ENCODE measurements around the gene TMEM214.

Gene TMEM214

DNA sequence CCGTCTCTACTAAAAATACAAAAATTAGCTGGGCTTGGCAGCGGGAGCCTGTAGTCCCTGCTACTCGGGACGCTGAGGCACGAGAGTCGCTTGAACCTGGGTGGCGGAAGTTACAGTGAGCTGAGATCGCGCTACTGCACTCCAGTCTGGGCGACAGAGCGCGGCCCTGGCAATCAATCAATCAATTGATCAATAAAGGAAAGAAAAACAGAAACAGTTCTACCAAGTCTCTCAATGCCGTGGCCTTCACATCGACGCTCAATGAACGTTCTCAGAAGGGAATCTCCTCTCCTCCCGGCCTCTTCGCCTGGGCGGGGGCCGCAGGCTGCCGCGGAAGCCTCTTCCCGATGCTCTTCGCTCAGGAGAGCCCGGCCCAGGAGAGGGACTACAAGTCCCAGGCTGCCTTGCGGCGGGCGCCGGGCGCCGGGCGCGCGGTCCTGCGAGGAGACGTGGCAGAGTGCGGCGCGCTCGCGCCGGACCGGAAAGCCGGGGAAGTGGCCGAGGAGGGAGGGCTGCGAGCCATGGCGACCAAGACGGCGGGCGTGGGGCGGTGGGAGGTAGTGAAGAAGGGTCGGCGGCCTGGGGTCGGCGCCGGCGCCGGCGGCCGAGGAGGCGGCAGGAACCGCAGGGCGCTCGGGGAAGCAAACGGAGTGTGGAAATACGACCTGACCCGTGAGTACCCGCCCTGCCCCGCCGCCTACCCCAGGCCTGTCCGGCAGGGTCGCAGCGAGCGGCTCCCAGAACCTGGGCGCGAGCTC, at the start of gene TMEM214:
TMEM214 (plus strand) TSS at position 471 of the 758 bp plus-strand sequence; CDS start at position 522, 51 bp downstream.
- peak; percentile 85 for DNase-seq (ENCODE audit: low spot score)

GRCh38 chr2:26983746-26984145, 49.0 kb upstream of the TMEM214 start:
- DNase-seq (ENCODE audit: low spot score) = no peak

GRCh38 chr2:26985807-26986206, 47.0 kb upstream of the TMEM214 start:
- DNase-seq (ENCODE audit: low spot score) = no peak

GRCh38 chr2:26986576-26986975, 46.2 kb upstream of the TMEM214 start:
- no peak for DNase-seq (ENCODE audit: low spot score)

GRCh38 chr2:26988058-26988860, 44.5 kb upstream of the TMEM214 start:
- DNase-seq (ENCODE audit: low spot score) = no peak

GRCh38 chr2:26989156-26989555, 43.6 kb upstream of the TMEM214 start:
- no peak for DNase-seq (ENCODE audit: low spot score)

DNA sequence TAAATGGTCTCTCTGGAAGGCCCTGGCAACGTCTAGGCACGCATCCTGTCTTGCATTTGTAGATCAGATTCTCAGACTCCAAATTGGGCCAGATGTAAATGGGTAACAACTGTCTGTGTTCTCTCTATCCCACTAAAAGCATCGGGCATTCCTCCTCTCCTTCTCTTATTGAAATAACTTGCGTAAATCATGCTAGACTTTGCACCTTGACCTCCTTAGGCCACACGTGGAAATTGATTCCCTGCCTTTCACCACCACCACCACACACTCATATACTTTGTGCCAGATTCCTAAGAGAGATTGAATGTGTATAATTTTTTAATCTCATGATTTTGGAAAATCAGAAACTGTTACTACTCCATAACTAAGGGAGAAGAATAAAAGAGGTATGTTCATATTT, 41.0 kb upstream of the TMEM214 start:
- no peak for DNase-seq (ENCODE audit: low spot score)

- DNase-seq (ENCODE audit: low spot score) = no peak
These were observed 39.0 kb upstream of the TMEM214 start for GRCh38 chr2:26993768-26994167.

DNA sequence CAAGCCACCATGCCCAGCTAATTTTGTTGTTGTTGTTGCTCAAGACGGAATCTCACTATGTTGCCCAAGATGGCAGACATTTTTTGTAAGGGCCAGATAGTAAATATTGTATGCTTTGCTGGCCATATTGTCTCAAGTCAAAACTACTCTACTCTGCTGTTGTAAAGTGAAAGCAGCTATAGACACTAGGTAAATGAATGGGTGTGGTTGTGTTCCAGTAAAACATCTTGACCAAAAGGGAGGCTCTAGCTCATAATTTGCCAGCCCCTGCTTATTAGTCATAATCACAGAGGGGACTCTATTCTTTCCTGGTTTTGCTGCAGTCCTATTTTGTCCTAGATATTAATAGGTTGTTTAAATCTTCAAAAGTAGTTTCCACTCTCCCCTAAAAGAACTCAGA, 37.8 kb upstream of the TMEM214 start:
- no peak for DNase-seq (ENCODE audit: low spot score)

DNA sequence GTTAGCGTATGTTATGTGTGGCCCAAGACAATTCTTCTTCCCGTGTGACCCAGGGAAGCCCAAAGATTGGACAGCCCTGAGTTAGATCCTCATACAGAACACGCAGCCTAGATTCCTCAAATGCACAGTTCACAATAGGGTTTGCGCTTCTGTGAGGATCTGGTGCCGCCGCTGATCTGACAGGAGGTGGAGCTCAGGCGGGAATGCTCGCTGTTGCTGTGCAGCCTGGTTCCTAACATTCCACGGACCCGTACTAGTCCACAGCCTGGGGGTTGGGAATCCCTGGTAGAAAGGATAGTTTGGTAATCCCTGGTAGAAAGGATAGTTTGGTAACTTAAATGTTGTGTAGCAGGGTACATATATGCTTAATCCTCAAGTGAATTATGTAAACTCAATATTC, 35.4 kb upstream of the TMEM214 start:
- no peak for DNase-seq (ENCODE audit: low spot score)

GRCh38 chr2:26998323-26998722, 34.4 kb upstream of the TMEM214 start:
- no peak for DNase-seq (ENCODE audit: low spot score)

DNA sequence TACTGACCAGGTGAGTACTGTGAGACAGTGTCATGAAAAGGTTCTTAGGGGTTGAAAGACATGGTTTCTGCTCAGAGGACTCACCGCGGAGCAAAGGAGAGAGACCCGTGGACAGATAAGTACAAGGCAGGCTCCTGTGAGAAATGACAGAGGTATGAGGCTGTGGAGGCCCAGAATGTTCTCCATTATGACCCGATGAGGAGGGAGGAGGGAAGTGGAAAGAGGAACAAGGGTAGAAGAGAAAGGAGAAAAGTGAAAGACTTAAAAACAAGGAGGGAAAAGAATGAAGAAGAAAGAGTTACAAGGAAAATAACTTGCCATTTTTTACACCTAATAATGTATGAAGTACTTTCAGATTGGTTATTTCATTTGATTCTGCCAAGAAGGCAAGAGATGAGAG, 32.5 kb upstream of the TMEM214 start:
- no peak for DNase-seq (ENCODE audit: low spot score)

- DNase-seq (ENCODE audit: low spot score) = no peak
These were observed 31.8 kb upstream of the TMEM214 start for GRCh38 chr2:27000995-27001394.

DNA sequence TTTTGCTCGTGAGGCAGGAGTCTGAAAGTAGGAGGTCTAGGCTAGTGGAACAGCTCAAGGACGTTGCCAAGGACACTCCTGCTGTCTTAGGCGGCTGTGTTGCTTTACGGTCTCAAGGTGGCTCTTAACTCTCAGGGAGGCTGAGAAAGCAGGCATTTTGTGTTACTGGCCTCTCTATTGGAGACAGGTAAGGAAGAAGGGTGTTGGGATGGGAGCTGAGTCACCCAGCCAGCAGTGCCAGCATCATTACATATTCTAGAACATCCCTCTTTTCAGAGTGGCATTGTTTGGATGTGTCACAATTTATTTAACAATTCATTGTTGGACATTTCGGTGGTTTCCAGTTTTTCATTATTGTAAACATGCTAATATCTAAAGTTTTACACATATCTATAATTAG, 30.8 kb upstream of the TMEM214 start:
- peak; percentile 36 for DNase-seq (ENCODE audit: low spot score)

GRCh38 chr2:27003007-27003406, 29.8 kb upstream of the TMEM214 start:
- DNase-seq (ENCODE audit: low spot score) = peak; percentile 17

DNA sequence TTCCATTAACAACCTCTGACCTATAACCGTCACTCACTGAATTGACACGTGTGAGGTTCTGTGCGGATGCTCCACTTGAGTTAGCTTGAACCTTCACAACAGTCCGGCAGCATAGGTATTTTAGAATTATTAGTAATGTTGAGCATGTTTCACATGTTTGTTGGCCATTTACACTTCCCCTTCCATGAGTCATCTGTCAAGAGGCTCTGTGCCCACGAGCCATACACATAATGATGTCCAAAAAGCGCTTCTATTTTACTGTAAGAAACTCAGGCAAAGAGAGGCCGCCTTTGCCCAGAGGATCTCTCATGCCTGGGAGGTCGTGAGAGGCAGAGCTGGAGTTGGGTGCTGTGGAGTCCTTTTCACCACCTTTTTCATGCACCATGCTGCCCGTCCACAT, 28.9 kb upstream of the TMEM214 start:
- DNase-seq (ENCODE audit: low spot score) = no peak

GRCh38 chr2:27006602-27007415, 26.0 kb upstream of the TMEM214 start:
- no peak for DNase-seq (ENCODE audit: low spot score)

GRCh38 chr2:27007416-27008374, 25.1 kb upstream of the TMEM214 start:
- DNase-seq (ENCODE audit: low spot score) = no peak

GRCh38 chr2:27008678-27009077, 24.1 kb upstream of the TMEM214 start:
- no peak for DNase-seq (ENCODE audit: low spot score)

DNA sequence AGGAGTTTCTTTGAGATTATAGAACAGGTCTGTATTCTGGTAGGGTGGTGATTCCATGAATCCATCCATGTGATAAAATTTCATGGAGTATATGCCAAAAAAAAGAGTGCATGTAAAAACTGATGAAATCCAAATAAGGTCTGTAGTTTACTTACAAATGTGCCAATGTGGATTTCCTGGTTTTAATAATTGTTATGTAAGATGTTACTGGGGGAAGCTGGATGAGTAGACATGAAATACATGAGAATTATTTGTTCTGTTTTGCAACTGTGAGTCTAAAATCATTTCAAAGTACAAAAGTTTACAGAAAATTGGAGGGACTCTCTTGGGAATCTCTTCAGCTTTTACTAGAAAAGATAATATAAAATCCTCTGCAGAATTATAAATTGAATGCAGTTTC, 23.7 kb upstream of the TMEM214 start:
- no peak for DNase-seq (ENCODE audit: low spot score)

- no peak for DNase-seq (ENCODE audit: low spot score)
These were observed 23.0 kb upstream of the TMEM214 start for GRCh38 chr2:27009716-27010115.
